SK-N-SH treated with all-trans-retinoic acid at 6 μM for 48 hours (cell line): ENCODE results near the gene CHCHD1.
"Not testable (repeated sequence)": the region's sequence is repeated elsewhere in the genome, so short reads cannot be mapped to it uniquely, and the experiment has no call there.

Source experiments
- ATAC-seq: fragments of 200-7000 bp; cut with Tn5 transposase; 3 replicates; pipeline ENCODE4 v1.9.1; 2020; ENCODE audit warnings: mild to moderate bottlenecking, moderate library complexity
- ARNTL ChIP-seq: fragments of 450-650 bp; formaldehyde crosslinking; IDR thresholded peaks from 2 replicates; pipeline ENCODE4 v1.5.0; 2020; ENCODE audit warnings: low read depth, mild to moderate bottlenecking, moderate library complexity, borderline replicate concordance
- BACH2 ChIP-seq: fragments of 250-450 bp; sonication (Bioruptor Pico); IDR thresholded peaks from 2 replicates; pipeline ENCODE4 v1.9.0; 2021; ENCODE audit warnings: mild to moderate bottlenecking, borderline replicate concordance
- CREB5 ChIP-seq: fragments of 250-450 bp; sonication (Bioruptor Pico); IDR thresholded peaks from 2 replicates; pipeline ENCODE4 v1.5.1; 2020; ENCODE audit warnings: low read depth, mild to moderate bottlenecking, moderate library complexity
- CSDC2 ChIP-seq: fragments of 250-450 bp; sonication (Bioruptor Pico); IDR thresholded peaks from 2 replicates; pipeline ENCODE4 v1.5.0; 2020; ENCODE audit warnings: mild to moderate bottlenecking, moderate library complexity
- CSRNP3 ChIP-seq: fragments of 250-450 bp; sonication (Bioruptor Pico); IDR thresholded peaks from 2 replicates; pipeline ENCODE4 v1.5.1; 2021; ENCODE audit warnings: mild to moderate bottlenecking, moderate library complexity
- GLIS3 ChIP-seq: fragments of 250-450 bp; sonication (Bioruptor Pico); IDR thresholded peaks from 2 replicates; pipeline ENCODE4 v1.5.0; 2020; ENCODE audit warnings: mild to moderate bottlenecking, moderate library complexity
- ISL1 ChIP-seq: fragments of 250-450 bp; sonication (Bioruptor Pico); IDR thresholded peaks from 2 replicates; pipeline ENCODE4 v2.1.2; 2022; ENCODE audit warnings: mild to moderate bottlenecking, moderate library complexity
- OSR1 ChIP-seq: fragments of 250-450 bp; sonication (Bioruptor Pico); IDR thresholded peaks from 2 replicates; pipeline ENCODE4 v1.8.0; 2022; ENCODE audit warnings: moderate library complexity, mild to moderate bottlenecking, inconsistent platforms
- PATZ1 ChIP-seq: fragments of 250-450 bp; sonication (Bioruptor Pico); IDR thresholded peaks from 2 replicates; pipeline ENCODE4 v1.8.0; 2020; ENCODE audit warnings: mild to moderate bottlenecking, moderate library complexity, borderline replicate concordance
- POU6F1 ChIP-seq: fragments of 250-450 bp; sonication (Bioruptor Pico); IDR thresholded peaks from 2 replicates; pipeline ENCODE4 v1.8.0; 2021; ENCODE audit warnings: low read depth, mild to moderate bottlenecking, moderate library complexity, borderline replicate concordance
- PPARA ChIP-seq: fragments of 250-450 bp; sonication (Bioruptor Pico); IDR thresholded peaks from 2 replicates; pipeline ENCODE4 v1.5.0; 2020; ENCODE audit warnings: mild to moderate bottlenecking, borderline replicate concordance
- RARB ChIP-seq: fragments of 250-450 bp; sonication (Bioruptor Pico); IDR thresholded peaks from 2 replicates; pipeline ENCODE4 v1.8.0; 2021; ENCODE audit warnings: mild to moderate bottlenecking, moderate library complexity
- SNAI2 ChIP-seq: fragments of 250-450 bp; sonication (Bioruptor Pico); IDR thresholded peaks from 2 replicates; pipeline ENCODE4 v1.5.0; 2020; ENCODE audit warnings: mild to moderate bottlenecking, moderate library complexity
- TCF4 ChIP-seq: fragments of 250-450 bp; sonication (Bioruptor Pico); IDR thresholded peaks from 2 replicates; pipeline ENCODE4 v1.8.0; 2021; ENCODE audit warnings: mild to moderate bottlenecking, moderate library complexity, borderline replicate concordance
- TOX ChIP-seq: fragments of 250-450 bp; sonication (Bioruptor Pico); IDR thresholded peaks from 2 replicates; pipeline ENCODE4 v1.8.0; 2021; ENCODE audit warnings: mild to moderate bottlenecking, moderate library complexity, borderline replicate concordance
- ZC3H10 ChIP-seq: fragments of 250-450 bp; sonication (Bioruptor Pico); IDR thresholded peaks from 2 replicates; pipeline ENCODE4 v1.5.1; 2021; ENCODE audit warnings: mild to moderate bottlenecking, moderate library complexity
- ZFP3 ChIP-seq: fragments of 250-450 bp; sonication (Bioruptor Pico); IDR thresholded peaks from 2 replicates; pipeline ENCODE4 v1.5.0; 2020; ENCODE audit warnings: mild to moderate bottlenecking, moderate library complexity
- ZFP30 ChIP-seq: fragments of 450-650 bp; formaldehyde crosslinking; IDR thresholded peaks from 2 replicates; pipeline ENCODE4 v1.5.0; 2022; ENCODE audit warnings: mild to moderate bottlenecking, moderate library complexity
- ZNF565 ChIP-seq: fragments of 450-650 bp; formaldehyde crosslinking; conservative IDR thresholded peaks from 2 replicates; pipeline ENCODE4 v1.5.0; 2020; ENCODE audit warnings: low read depth, mild to moderate bottlenecking, moderate library complexity
- ZNF70 ChIP-seq: fragments of 450-650 bp; formaldehyde crosslinking; IDR thresholded peaks from 2 replicates; pipeline ENCODE4 v1.5.0; 2020; ENCODE audit warnings: mild to moderate bottlenecking, moderate library complexity
- ZNF8 ChIP-seq: fragments of 450-650 bp; formaldehyde crosslinking; IDR thresholded peaks from 2 replicates; pipeline ENCODE4 v1.5.0; 2020; ENCODE audit warnings: mild to moderate bottlenecking, moderate library complexity

The CHCHD1 gene

GRCh38 chr10:73782749-73783085 lies 869 bp downstream of the CHCHD1 start:
- no peak for ATAC-seq
- TF ChIP-seq ZNF565 (CRISPR knock-in tag) (no peak), PPARA (CRISPR knock-in tag) (no peak), ZNF8 (CRISPR knock-in tag) (no peak), SNAI2 (CRISPR knock-in tag) (no peak), PATZ1 (CRISPR knock-in tag) (no peak), GLIS3 (CRISPR knock-in tag) (no peak), CSDC2 (CRISPR knock-in tag) (no peak)

GRCh38 chr10:73785211-73785720 lies 3.4 kb downstream of the CHCHD1 start, which contains the start of gene ZSWIM8:
ZSWIM8 (plus strand) TSS chr10:73785606; CDS start chr10:73785879, 273 bp downstream.
- TF ChIP-seq ARNTL (CRISPR knock-in tag) (no peak), TOX (CRISPR knock-in tag) (no peak), SNAI2 (CRISPR knock-in tag) (no peak), CSDC2 (CRISPR knock-in tag) (no peak), ZC3H10 (CRISPR knock-in tag) (no peak)
- ATAC-seq = peak; percentile 94

GRCh38 chr10:73785721-73786511 lies 4.1 kb downstream of the CHCHD1 start:
- TF ChIP-seq PATZ1 (CRISPR knock-in tag) (no peak), RARB (CRISPR knock-in tag) (no peak), CSDC2 (CRISPR knock-in tag) (no peak), OSR1 (no peak), ZNF565 (CRISPR knock-in tag) (no peak), ZFP30 (no peak), ZFP3 (CRISPR knock-in tag) (no peak), ARNTL (CRISPR knock-in tag) (no peak), TCF4 (CRISPR knock-in tag) (no peak), ZNF70 (CRISPR knock-in tag) (no peak), CSRNP3 (CRISPR knock-in tag) (no peak), SNAI2 (CRISPR knock-in tag) (no peak), PPARA (CRISPR knock-in tag) (no peak), BACH2 (CRISPR knock-in tag) (no peak)
- ATAC-seq = peak; percentile 11

- ATAC-seq = no peak
- TF ChIP-seq TOX (CRISPR knock-in tag) (no peak), ZC3H10 (CRISPR knock-in tag) (no peak), OSR1 (no peak), ISL1 (CRISPR knock-in tag) (no peak), ZFP3 (CRISPR knock-in tag) (no peak), PATZ1 (CRISPR knock-in tag) (no peak), POU6F1 (CRISPR knock-in tag) (no peak), ZNF8 (CRISPR knock-in tag) (no peak), ZNF70 (CRISPR knock-in tag) (no peak), ZFP30 (no peak), CREB5 (no peak)
Observed at GRCh38 chr10:73786512-73786885, 4.7 kb downstream of the CHCHD1 start.

GRCh38 chr10:73787031-73787800 lies 5.4 kb downstream of the CHCHD1 start:
- ATAC-seq = not testable (repeated sequence)
